ENCODE measurements around the gene TRABD2A. TPM values are rescaled to one million over a fixed set of nuclear protein-coding genes. Genes with fewer than 3 reads are reported as not detected.
"Not testable (repeated sequence)": the region's sequence is repeated elsewhere in the genome, so short reads cannot be mapped to it uniquely, and the experiment has no call there.

Gene TRABD2A
- total RNA-seq, 1 donor from 2014 or later: 0.84 TPM

- no peak for DNase-seq (ENCODE audit: low read depth, low spot score)
- Mint-ChIP-seq H3K4me1 (peaks cover 37% of the 10 kb centered on the region), H3K27ac (ENCODE audit: unreplicated experiment) (no peak overlapping the region), H3K4me3 (no peak overlapping the region), H3K9me3 (no peaks in the 10 kb centered on the region), H3K27me3 (ENCODE audit: low read depth) (peaks cover 8% of the 10 kb centered on the region), H3K36me3 (ENCODE audit: low read depth) (no peaks in the 10 kb centered on the region)
- TF ChIP-seq CTCF (conservative IDR thresholded peaks at IDR 0.05): no peak
Measured at GRCh38 chr2:84923009-84923408, 42.1 kb upstream of the TRABD2A start.

GRCh38 chr2:84919885-84920580, 39.1 kb upstream of the TRABD2A start:
- Mint-ChIP-seq H3K4me1 (peaks cover 23% of the 10 kb centered on the region), H3K27ac (ENCODE audit: unreplicated experiment) (peak overlapping the region; percentile 92), H3K27me3 (ENCODE audit: low read depth) (no peaks in the 10 kb centered on the region), H3K36me3 (ENCODE audit: low read depth) (no peaks in the 10 kb centered on the region), H3K9me3 (no peaks in the 10 kb centered on the region), H3K4me3 (no peak overlapping the region)
- TF ChIP-seq CTCF (conservative IDR thresholded peaks at IDR 0.05): no peak
- DNase-seq (ENCODE audit: low read depth, low spot score): no peak

- H3K4me1 Mint-ChIP-seq: peaks cover 19% of the 10 kb centered on the region
- no peak for TF ChIP-seq CTCF (conservative IDR thresholded peaks at IDR 0.05)
- DNase-seq (ENCODE audit: low read depth, low spot score): no peak
- no peak overlapping the region for H3K27ac Mint-ChIP-seq (ENCODE audit: unreplicated experiment)
- no peaks in the 10 kb centered on the region for H3K27me3 Mint-ChIP-seq (ENCODE audit: low read depth)
- H3K36me3 Mint-ChIP-seq (ENCODE audit: low read depth): no peaks in the 10 kb centered on the region
- H3K4me3 Mint-ChIP-seq: no peak overlapping the region
- H3K9me3 Mint-ChIP-seq: no peaks in the 10 kb centered on the region
Measured at GRCh38 chr2:84918430-84918829, 37.5 kb upstream of the TRABD2A start.

- H3K4me1 Mint-ChIP-seq: peaks cover 19% of the 10 kb centered on the region
- H3K4me3 Mint-ChIP-seq; H3K9me3 Mint-ChIP-seq; H3K27ac Mint-ChIP-seq (ENCODE audit: unreplicated experiment); H3K27me3 Mint-ChIP-seq (ENCODE audit: low read depth); H3K36me3 Mint-ChIP-seq (ENCODE audit: low read depth); DNase-seq (ENCODE audit: low read depth, low spot score): not testable (repeated sequence)
Measured at GRCh38 chr2:84917821-84918220, 36.9 kb upstream of the TRABD2A start.

GRCh38 chr2:84915675-84916074, 34.8 kb upstream of the TRABD2A start:
- H3K36me3 Mint-ChIP-seq (ENCODE audit: low read depth); DNase-seq (ENCODE audit: low read depth, low spot score); H3K27ac Mint-ChIP-seq (ENCODE audit: unreplicated experiment); H3K27me3 Mint-ChIP-seq (ENCODE audit: low read depth); H3K9me3 Mint-ChIP-seq; H3K4me3 Mint-ChIP-seq: not testable (repeated sequence)
- H3K4me1 Mint-ChIP-seq: peaks cover 19% of the 10 kb centered on the region

- TF ChIP-seq CTCF (conservative IDR thresholded peaks at IDR 0.05): no peak
- Mint-ChIP-seq H3K27me3 (ENCODE audit: low read depth) (no peaks in the 10 kb centered on the region), H3K27ac (ENCODE audit: unreplicated experiment) (no peak overlapping the region), H3K4me1 (peaks cover 6% of the 10 kb centered on the region), H3K9me3 (peaks cover 9% of the 10 kb centered on the region), H3K4me3 (no peak overlapping the region), H3K36me3 (ENCODE audit: low read depth) (peaks cover 12% of the 10 kb centered on the region)
- no peak for DNase-seq (ENCODE audit: low read depth, low spot score)
Measured at GRCh38 chr2:84914334-84914733, 33.5 kb upstream of the TRABD2A start.

All from neural crest cell (in vitro differentiated cells).